Heart left ventricle (tissue), 13 donors: Measurements from ENCODE around the gene DISP2.

Source experiments
- POLR2A ChIP-seq, 2 donors: fragments of 450-650 bp; IDR thresholded peaks; one replicate each; pipeline ENCODE4 v1.6.1; 2017; ENCODE audit warnings: antibody characterized with exemption in 2 of 2, mild to moderate bottlenecking in 2 of 2, moderate library complexity in 2 of 2
- TF ChIP-seq, protein P1 (sequence below), 12 donors: fragments of 200-600 bp; sonication (generic) in 4 of 12; IDR thresholded peaks; one replicate each; pipeline versions ENCODE4 v1.5.0 to v1.8.0; 2018 to 2022; ENCODE audit warnings: antibody characterized with exemption in 12 of 12, mild to moderate bottlenecking in 5 of 12
- donor health status: ischemic (EF 13 %, LVEDD 7.1; RV severe dilation, severe dysfunction).
- donor health status: DM: no; HTN: yes; CAD: no.
- donor health status: DM: no; HTN: no; CAD: no.
- donor health status: ischemic (EF 25% LVEDD 6.9; RV normal size, moderate dysfunction).
- donor health status: ischemic (EF 25% LVEDD 5.7; RV mildly dilated, moderate dysfunction).
- donor health status: ischemic (EF 35%, LVEDD 5.7; RV mildly dilated, moderate dysfunction).
- donor health status: nonischemic (EF 11% LVEDD 7.7; RV severe dilation, severe dysfunction).
- donor health status: DM: yes; HTN: yes; CAD: no.
- donor health status: PGD.
- donor health status: ischemic (EF 29% LVEDD 5.4; RV normal size, mild dysfunction).
- donor health status: nonischemic (EF 23%, LVEDD 6.1; RV moderate dilation, normal function).

DNA sequence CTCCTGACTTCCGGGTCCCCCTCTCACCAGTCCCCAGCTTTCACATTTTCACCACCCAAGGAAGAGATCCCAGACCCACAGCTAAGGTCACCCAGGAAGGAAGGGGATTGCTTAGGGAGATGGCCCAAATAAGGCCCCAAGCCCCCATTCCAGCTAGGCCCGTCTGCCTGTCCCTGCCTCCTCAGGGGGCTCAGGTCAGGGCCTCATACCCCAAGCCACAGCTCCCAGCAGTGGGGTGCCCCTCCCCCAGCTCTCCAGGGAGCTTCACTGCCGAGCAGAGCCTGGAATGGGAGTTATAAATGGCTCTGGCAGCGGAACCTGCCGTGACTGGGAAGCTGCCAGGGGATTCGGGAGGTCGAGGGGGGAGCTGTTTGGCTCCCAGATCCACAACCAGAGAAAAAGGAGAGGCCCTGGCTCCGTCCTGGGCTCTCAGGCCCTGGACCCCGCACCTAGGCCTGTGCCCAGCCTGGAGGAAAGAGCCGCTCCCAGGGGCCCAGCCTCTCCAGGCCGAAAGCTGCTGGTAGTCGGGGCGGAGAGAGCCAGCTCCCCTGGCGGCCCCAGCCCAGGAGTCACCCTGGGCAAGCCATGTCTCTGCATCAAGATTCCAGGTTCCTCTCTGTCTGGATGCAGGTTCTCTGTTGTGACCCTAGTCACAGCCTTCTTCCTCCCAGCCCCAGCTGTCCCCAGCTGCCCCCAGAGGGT is 17.8 kb upstream of the DISP2 start:
- TF ChIP-seq, protein P1, sequence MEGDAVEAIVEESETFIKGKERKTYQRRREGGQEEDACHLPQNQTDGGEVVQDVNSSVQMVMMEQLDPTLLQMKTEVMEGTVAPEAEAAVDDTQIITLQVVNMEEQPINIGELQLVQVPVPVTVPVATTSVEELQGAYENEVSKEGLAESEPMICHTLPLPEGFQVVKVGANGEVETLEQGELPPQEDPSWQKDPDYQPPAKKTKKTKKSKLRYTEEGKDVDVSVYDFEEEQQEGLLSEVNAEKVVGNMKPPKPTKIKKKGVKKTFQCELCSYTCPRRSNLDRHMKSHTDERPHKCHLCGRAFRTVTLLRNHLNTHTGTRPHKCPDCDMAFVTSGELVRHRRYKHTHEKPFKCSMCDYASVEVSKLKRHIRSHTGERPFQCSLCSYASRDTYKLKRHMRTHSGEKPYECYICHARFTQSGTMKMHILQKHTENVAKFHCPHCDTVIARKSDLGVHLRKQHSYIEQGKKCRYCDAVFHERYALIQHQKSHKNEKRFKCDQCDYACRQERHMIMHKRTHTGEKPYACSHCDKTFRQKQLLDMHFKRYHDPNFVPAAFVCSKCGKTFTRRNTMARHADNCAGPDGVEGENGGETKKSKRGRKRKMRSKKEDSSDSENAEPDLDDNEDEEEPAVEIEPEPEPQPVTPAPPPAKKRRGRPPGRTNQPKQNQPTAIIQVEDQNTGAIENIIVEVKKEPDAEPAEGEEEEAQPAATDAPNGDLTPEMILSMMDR (IDR thresholded peaks at IDR 0.05): peak in 2 of 12 donors; percentile 13 to 23
- no peak for TF ChIP-seq POLR2A (IDR thresholded peaks at IDR 0.05)
